ENCODE data around the gene TAF1C. TPM values are rescaled to one million over a fixed set of nuclear protein-coding genes. Genes with fewer than 3 reads are reported as not detected.

Gene TAF1C
- total RNA-seq, 4 donors from 2014 or later, result 24.4 to 73.9 (median 33.3) TPM

DNA sequence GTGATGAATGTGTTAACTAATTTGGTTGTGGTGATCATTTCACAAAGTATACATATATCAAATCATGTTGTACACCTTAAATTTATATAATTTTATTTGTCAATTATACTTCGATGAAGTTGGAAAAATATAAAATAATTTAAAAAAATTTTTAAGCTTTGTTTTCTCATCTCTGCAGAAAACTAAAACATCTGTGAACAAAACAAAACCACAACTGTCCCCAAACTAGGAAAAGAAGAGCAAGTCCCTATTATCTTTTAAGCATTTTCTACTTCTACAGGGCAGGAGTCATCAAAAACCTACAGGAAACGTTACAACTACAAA, 48.4 kb downstream of the TAF1C start:
- DNase-seq (ENCODE audit: low spot score), result no peak
- TF ChIP-seq, protein P1, sequence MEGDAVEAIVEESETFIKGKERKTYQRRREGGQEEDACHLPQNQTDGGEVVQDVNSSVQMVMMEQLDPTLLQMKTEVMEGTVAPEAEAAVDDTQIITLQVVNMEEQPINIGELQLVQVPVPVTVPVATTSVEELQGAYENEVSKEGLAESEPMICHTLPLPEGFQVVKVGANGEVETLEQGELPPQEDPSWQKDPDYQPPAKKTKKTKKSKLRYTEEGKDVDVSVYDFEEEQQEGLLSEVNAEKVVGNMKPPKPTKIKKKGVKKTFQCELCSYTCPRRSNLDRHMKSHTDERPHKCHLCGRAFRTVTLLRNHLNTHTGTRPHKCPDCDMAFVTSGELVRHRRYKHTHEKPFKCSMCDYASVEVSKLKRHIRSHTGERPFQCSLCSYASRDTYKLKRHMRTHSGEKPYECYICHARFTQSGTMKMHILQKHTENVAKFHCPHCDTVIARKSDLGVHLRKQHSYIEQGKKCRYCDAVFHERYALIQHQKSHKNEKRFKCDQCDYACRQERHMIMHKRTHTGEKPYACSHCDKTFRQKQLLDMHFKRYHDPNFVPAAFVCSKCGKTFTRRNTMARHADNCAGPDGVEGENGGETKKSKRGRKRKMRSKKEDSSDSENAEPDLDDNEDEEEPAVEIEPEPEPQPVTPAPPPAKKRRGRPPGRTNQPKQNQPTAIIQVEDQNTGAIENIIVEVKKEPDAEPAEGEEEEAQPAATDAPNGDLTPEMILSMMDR (IDR thresholded peaks at IDR 0.05), result no peak
- ATAC-seq (ENCODE audit: low FRiP score), result no peak

DNA sequence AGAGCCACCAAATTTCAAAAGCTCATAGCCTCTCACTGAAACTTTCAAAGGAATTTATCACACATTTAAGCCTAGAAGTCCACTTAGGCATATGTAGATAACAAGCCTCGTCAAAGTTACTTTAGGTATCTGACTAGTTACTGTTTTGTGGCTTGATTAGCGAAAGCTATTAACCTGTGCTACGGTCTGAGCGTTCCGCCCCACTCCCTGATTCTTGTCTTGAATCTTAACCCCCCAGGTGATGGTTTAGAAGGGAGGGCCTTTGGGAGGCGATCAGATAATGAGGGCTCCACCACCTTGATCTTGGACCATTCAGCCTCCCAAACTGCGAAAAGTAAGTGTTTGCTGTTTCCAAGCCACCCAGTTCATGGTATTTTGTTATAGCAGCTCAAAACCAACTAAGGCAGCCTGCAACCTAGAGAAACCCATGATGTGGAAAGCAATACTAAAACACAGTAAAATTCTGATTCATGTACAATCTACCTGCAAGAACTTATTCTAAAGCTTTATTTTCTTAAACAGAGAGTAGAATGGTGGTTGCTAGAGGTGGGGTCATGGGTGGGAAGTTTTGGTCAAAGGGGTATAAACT, 49.0 kb downstream of the TAF1C start:
- ATAC-seq (ENCODE audit: low FRiP score) (no peak), DNase-seq (ENCODE audit: low spot score) (no peak)
- TF ChIP-seq, protein P1 (IDR thresholded peaks at IDR 0.05), result no peak

DNA sequence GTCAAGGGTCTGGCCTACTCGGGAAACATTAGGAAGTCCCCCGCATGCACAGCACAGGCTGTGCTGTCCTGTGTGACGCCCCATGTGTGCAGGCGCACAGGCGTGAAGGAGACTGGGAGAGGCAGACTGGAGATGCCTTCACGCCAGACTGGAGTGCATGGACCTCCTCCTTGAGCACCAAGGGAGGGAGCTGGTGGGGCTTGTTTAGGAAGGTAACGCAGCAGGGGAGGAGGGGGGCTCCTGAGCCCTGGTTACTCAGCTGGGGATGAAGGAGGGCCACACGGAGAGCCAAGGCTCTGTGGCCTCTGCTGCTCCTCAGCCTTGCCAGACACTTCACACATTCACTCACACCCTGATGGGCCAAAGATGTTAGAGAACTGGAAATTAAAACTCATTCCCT, 49.6 kb downstream of the TAF1C start:
- no peak for ATAC-seq (ENCODE audit: low FRiP score)
- DNase-seq (ENCODE audit: low spot score), result no peak
- TF ChIP-seq, protein P1 (IDR thresholded peaks at IDR 0.05), result no peak

DNA sequence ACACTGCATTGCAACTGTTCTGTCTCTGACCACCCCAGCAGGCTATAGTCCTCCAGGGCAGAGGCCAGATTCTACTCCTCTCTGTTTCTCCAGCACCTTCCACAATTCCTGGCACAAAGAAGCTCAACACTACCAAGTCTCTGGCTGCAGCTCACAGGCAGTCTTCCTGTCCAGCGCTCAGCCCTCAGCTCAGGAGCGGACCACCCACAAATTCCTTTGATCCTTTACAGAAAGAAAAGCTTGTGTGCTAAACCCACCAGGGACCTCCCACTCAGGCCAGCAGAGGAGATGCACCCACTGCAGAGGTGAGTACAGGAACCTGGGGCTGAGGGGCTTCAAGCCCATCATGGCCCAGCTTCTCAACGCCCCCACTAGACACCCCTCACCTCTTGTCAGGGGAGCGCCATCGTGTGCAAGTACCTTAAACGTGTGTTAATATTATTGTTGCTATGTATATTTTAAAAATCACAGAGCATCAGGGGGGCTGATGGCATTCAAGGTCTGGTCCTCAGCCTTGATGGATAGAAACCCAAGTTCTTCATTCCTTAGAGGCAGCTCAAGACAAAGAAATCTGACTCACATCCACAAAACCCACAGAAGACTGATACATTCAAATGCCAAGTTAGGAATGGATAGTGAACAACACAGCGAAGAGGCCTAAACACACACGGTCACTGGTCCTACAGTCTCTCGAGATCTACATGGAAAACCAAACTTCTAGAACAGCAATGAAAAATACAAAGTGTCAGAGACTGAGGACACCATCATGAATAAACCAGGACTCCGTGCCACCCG, 50.3 kb downstream of the TAF1C start:
- TF ChIP-seq, protein P1 (IDR thresholded peaks at IDR 0.05), result no peak
- ATAC-seq (ENCODE audit: low FRiP score), result no peak
- DNase-seq (ENCODE audit: low spot score), result no peak

DNA sequence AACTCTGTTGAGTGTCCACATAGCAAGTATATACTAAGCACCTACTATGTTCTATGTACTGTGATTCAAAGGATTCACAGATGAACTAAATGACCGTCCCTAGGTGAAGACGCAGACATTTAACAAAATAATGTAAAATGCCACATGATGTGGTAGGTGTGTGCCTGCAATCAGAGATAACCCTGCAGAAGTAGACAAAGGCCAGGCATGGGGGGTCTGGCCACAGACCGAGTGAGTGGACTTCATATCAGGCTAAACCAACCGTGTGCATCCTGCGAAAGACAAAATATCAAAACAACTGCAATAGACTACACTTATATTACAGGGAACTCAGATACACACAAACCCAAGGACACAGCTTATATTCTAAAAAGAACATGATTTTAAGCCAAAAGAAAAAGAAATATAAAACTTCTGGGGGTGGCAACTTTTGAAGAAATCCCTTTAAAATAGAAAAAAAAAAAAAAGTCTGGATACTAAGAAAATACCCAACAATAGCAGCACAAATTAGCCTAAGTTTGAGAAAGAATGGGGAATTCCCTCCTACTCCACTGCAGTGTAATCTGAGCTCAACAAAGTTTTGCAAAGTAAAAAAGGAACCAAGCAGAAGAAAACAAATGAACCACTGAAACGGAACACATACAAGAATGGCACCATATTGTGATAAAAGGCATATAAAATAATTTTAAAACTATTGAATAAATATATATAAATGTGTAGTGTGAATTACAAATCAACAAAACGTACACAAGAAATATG, 54.2 kb downstream of the TAF1C start:
- ATAC-seq (ENCODE audit: low FRiP score) (no peak), DNase-seq (ENCODE audit: low spot score) (no peak)
- TF ChIP-seq, protein P1 (IDR thresholded peaks at IDR 0.05), result no peak

DNA sequence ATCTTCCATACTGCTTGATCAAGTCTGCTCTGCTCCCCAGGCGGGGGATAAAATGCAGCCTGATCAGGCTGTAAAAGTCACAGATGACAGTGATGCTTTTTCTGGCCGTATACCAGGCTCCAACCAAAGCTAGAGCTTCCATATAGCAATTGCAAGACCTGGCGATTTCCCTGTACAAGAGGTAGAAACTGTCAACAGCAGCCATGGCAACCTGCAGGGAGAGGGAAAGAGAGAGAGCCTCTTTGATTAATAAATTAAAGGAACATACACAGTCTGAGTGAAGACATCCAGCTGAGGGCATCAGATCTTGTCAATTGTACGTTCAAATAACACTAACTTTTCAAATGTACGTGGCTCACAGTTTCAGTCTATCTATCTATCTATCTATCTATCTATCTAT, 55.7 kb downstream of the TAF1C start:
- ATAC-seq (ENCODE audit: low FRiP score) (no peak), DNase-seq (ENCODE audit: low spot score) (no peak)
- TF ChIP-seq, protein P1 (IDR thresholded peaks at IDR 0.05), result no peak

Other genes with a start within 250 kb of the TAF1C start
- gene OSGIN1, start 233.8 kb downstream of the TAF1C start, total RNA-seq, result 10 to 100 TPM in 3 of 4 donors, 1 to 10 TPM in 1; 5.9 to 15.7 (median 13.3) TPM
- gene NECAB2, start 218.8 kb downstream of the TAF1C start, total RNA-seq, result under 1 TPM in 1 of 4 donors, not detected in 3; 0.65 TPM
- gene SLC38A8, start 144.3 kb downstream of the TAF1C start, total RNA-seq, result not detected
- gene MBTPS1, start 70.1 kb downstream of the TAF1C start, total RNA-seq, result 100 to 1,000 TPM in 1 of 4 donors, 10 to 100 TPM in 3; 75.3 to 100 (median 84.3) TPM
- gene HSDL1, start 41.9 kb downstream of the TAF1C start, total RNA-seq, result 10 to 100 TPM in 3 of 4 donors, 1 to 10 TPM in 1; 8.8 to 21.4 (median 15.8) TPM
- gene DNAAF1, start 41.7 kb downstream of the TAF1C start, total RNA-seq, result under 1 TPM in 3 of 4 donors, not detected in 1; 0.28 to 0.48 (median 0.32) TPM
- 1 to 10 TPM in 2 of 4 donors, under 1 TPM in 1, not detected in 1; 0.19 to 4.3 (median 1.6) TPM for gene ADAD2, start 4.1 kb upstream of the TAF1C start, total RNA-seq
- not detected for gene KCNG4, start 53.0 kb upstream of the TAF1C start, total RNA-seq
- 1 to 10 TPM in 3 of 4 donors, under 1 TPM in 1; 0.36 to 4.7 (median 2.5) TPM for gene WFDC1, start 107.8 kb upstream of the TAF1C start, total RNA-seq
- gene ATP2C2, start 181.5 kb upstream of the TAF1C start, total RNA-seq, result 1 to 10 TPM in 1 of 4 donors, not detected in 3; 1.3 TPM